Gastrocnemius medialis (tissue), 4 donors: ENCODE measurements around the gene TXLNG. TPM values are rescaled to one million over a fixed set of nuclear protein-coding genes. Genes with fewer than 3 reads are reported as not detected.
A peak's percentile ranks its signal among the peaks of the same experiment; 100 is the strongest.

Experiments used
- ATAC-seq, 2 donors: fragments of 150-250 bp; one replicate each; pipeline ENCODE4 v1.9.1; 2016
- DNase-seq, 2 donors: peaks; one replicate each; pipeline ENCODE4 v3.0.0-alpha.2; 2019
- H3K27ac ChIP-seq, 4 donors: fragments of 200-600 bp; sonication (generic); 1 replicate in 1 of 4; 2 replicates in 3 of 4; pipeline ENCODE4 v1.5.1; 2016 to 2018; ENCODE audit warnings: mild to moderate bottlenecking in 2 of 4, moderate library complexity in 1 of 4
- H3K27me3 ChIP-seq, 3 donors: fragments of 200-600 bp; sonication (generic) in 2 of 3; 1 replicate in 1 of 3; 2 replicates in 2 of 3; pipeline versions ENCODE4 v1.5.1 to v1.6.0; 2016 to 2019; ENCODE audit warnings: mild to moderate bottlenecking in 1 of 3, moderate library complexity in 1 of 3
- H3K36me3 ChIP-seq, 2 donors: fragments of 200-600 bp; sonication (generic) in 1 of 2; one replicate each; pipeline ENCODE4 v1.5.1; 2017 to 2018
- H3K4me1 ChIP-seq, 2 donors: fragments of 200-600 bp; sonication (generic) in 1 of 2; one replicate each; pipeline ENCODE4 v1.5.1; 2016 to 2017; ENCODE audit warnings: mild to moderate bottlenecking in 2 of 2
- H3K4me3 ChIP-seq, 4 donors: fragments of 200-600 bp; sonication (generic) in 3 of 4; 1 replicate in 1 of 4; 2 replicates in 3 of 4; pipeline ENCODE4 v1.5.1; 2016 to 2019; ENCODE audit warnings: mild to moderate bottlenecking in 2 of 4
- H3K9me3 ChIP-seq, 3 donors: fragments of 200-600 bp; sonication (generic) in 2 of 3; 1 replicate in 1 of 3; 2 replicates in 2 of 3; pipeline ENCODE4 v1.5.1; 2016 to 2019
- POLR2A ChIP-seq, 2 donors: fragments of 450-650 bp; IDR thresholded peaks; one replicate each; pipeline ENCODE4 v1.6.1; 2017; ENCODE audit warnings: antibody characterized with exemption in 2 of 2, mild to moderate bottlenecking in 2 of 2, moderate library complexity in 2 of 2
- in situ Hi-C, 4 donors: fragments of 200-750 bp; cut with MboI; loops; one replicate each; pipeline versions ENCODE4 v1.15.0 to v1.8.0; 2017; ENCODE audit warnings: low sequenced_read_pairs in 4 of 4
- intact Hi-C: fragments of 100-400 bp; cut with DNase I; formaldehyde crosslinking; loops from one replicate; pipeline ENCODE4 v1.15.1; 2023; ENCODE audit warnings: low total_unique reads
- total RNA-seq, 4 donors: library from RNA; depleted of rRNA; stranded (reverse); fragments of >200 nt; gene quantifications; one replicate each; pipeline versions ENCODE4 v1.1.0 to v1.2.3, GENCODE V29; 2016
- TF ChIP-seq, protein P1 (sequence below), 5 experiments: fragments of 450-650 bp in 3 of 5; fragments of 200-600 bp in 2 of 5; sonication (generic) in 2 of 5; IDR thresholded peaks in 4 of 5; conservative IDR thresholded peaks in 1 of 5; 1 replicate in 4 of 5; 2 replicates in 1 of 5; pipeline ENCODE4 v1.5.1; 2016 to 2019; ENCODE audit warnings: antibody characterized with exemption in 5 of 5, mild to moderate bottlenecking in 3 of 5, moderate library complexity in 3 of 5

TXLNG gene
- total RNA-seq, 4 donors from 2014 or later: 6.9 to 16.9 (median 9.6) TPM

DNA sequence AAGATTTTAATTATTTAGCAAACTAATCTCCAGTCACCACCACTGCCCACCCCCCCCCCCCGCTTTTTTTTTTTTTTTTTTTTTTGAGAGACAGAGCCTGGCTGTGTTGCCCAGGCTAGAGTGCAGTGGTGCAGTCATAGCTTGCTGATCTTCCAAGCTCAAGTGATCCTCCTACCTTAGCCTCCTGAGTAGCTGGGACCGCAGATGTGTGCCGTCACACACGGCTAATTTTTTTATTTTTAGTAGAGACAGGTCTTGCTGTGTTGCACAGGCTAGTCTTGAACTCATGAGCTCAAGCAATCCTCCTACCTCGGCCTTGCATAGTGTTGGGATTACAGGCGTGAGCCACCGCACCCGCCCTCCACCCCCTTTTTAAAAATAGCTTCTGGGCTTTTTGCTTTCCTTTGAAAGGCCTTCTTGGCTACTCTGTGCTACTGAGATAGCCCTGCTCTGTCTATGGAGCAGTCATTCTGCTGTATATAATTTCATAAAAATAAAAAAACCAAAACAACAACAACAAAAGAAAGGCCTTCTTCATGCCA is 18.7 kb downstream of the TXLNG start:
- H3K9me3 ChIP-seq: no peaks in the 10 kb centered on the region
- in situ Hi-C loops: no loop called here
- no peak overlapping the region for H3K27ac ChIP-seq
- H3K27me3 ChIP-seq: no peaks in the 10 kb centered on the region
- intact Hi-C loops: no loop called here
- H3K4me3 ChIP-seq: no peak overlapping the region
- no peak for DNase-seq
- no peaks in the 10 kb centered on the region for H3K36me3 ChIP-seq
- ATAC-seq: no peak
- H3K4me1 ChIP-seq: peaks cover 14 to 27% of the 10 kb centered on the region in 2 donors
- TF ChIP-seq, protein P1, sequence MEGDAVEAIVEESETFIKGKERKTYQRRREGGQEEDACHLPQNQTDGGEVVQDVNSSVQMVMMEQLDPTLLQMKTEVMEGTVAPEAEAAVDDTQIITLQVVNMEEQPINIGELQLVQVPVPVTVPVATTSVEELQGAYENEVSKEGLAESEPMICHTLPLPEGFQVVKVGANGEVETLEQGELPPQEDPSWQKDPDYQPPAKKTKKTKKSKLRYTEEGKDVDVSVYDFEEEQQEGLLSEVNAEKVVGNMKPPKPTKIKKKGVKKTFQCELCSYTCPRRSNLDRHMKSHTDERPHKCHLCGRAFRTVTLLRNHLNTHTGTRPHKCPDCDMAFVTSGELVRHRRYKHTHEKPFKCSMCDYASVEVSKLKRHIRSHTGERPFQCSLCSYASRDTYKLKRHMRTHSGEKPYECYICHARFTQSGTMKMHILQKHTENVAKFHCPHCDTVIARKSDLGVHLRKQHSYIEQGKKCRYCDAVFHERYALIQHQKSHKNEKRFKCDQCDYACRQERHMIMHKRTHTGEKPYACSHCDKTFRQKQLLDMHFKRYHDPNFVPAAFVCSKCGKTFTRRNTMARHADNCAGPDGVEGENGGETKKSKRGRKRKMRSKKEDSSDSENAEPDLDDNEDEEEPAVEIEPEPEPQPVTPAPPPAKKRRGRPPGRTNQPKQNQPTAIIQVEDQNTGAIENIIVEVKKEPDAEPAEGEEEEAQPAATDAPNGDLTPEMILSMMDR (IDR thresholded peaks at IDR 0.05 in 4 of 5, conservative IDR thresholded peaks at IDR 0.05 in 1 of 5): no peak
- TF ChIP-seq POLR2A (IDR thresholded peaks at IDR 0.05): no peak

DNA sequence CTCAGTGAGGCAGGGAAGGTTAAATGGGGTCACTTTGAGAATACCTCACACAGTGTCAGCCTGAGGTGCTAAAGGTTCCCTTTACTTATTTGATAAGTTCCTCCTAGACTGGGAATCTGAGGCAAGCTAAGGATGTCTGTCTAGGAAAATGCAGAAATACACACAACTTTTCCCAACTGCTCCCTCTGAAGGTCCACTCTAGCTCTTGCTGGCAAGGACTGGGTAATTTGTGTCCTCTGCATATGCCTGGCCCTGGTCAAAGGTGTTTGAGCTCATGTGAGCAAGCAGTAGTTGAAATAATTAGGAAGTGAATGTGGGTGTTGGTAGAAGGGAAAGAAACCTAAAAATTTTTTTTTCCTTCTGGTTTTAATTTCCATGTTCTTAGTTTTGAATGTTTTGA is 21.3 kb downstream of the TXLNG start:
- in situ Hi-C loops (no loop called here), intact Hi-C loops (no loop called here)
- Histone ChIP-seq H3K27me3 (no peaks in the 10 kb centered on the region), H3K27ac (peak overlapping the region; percentile 63 to 80 (median 72)), H3K4me1 (peaks cover 14 to 27% of the 10 kb centered on the region in 2 donors), H3K4me3 (peak overlapping the region in 2 of 4 donors; percentile 37 to 41), H3K36me3 (no peaks in the 10 kb centered on the region), H3K9me3 (no peaks in the 10 kb centered on the region)
- no peak for DNase-seq
- no peak for TF ChIP-seq POLR2A (IDR thresholded peaks at IDR 0.05)
- TF ChIP-seq, protein P1 (IDR thresholded peaks at IDR 0.05 in 4 of 5, conservative IDR thresholded peaks at IDR 0.05 in 1 of 5): no peak
- ATAC-seq: peak in 1 of 2 donors; percentile 68

DNA sequence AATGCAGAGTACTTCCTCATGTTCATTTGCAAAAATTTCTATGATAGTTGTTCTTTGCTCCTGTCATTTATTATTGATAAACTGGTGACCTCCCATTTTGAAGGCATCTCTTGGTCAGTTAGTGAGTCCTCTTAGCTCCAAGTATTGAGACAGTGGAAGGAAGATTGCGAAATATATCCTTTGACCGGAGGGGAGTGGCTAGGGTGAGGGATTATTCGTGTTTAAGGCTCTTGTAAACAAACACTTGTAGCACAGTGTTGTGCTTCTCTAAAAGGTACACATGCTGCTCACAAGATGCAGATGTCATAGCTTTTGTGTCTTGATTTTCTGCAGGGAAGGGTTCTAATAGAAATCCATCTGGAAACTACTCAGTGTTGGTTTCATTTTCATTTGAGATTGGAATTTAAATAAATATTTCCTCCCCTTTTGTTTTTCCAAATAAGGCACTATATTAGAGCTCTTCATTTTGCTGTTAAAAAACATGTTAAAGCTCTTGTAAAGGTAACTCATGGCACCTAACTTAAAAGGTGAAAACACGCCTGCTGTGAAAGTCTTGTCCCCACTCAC is 21.8 kb downstream of the TXLNG start:
- Histone ChIP-seq H3K27ac (peak overlapping the region; percentile 63 to 80 (median 72)), H3K36me3 (no peaks in the 10 kb centered on the region), H3K9me3 (no peaks in the 10 kb centered on the region), H3K4me1 (peaks cover 14 to 27% of the 10 kb centered on the region in 2 donors), H3K27me3 (no peaks in the 10 kb centered on the region), H3K4me3 (peak overlapping the region in 3 of 4 donors; percentile 24 to 41 (median 37))
- TF ChIP-seq, protein P1 (IDR thresholded peaks at IDR 0.05 in 4 of 5, conservative IDR thresholded peaks at IDR 0.05 in 1 of 5): no peak
- TF ChIP-seq POLR2A (IDR thresholded peaks at IDR 0.05): peak in 1 of 2 donors; percentile 23
- DNase-seq: peak in 1 of 2 donors; percentile 20
- peak; percentile 97 to 98 for ATAC-seq
- intact Hi-C loops: no loop called here
- in situ Hi-C loops: no loop called here

DNA sequence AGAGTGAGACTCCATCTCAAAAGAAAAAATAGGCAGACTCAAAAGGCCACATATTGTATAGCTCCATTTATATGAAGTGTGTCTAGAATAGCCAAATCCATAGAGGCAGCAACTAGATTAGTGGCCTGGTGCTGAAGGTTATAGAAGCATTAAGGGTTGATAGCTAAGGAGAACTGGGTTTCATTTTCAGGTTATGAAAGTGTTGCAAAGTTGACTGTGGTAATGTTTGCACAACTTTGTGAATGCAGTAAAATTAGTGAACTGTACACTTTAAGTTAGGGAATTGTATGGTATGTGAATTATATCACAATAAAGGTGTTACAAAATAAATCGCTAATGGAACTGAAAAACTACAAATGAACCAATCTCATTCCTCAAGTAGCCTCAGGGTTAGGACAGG is 28.3 kb downstream of the TXLNG start:
- intact Hi-C loops: no loop called here
- no peak for DNase-seq
- H3K4me1 ChIP-seq: no peaks in the 10 kb centered on the region
- no peaks in the 10 kb centered on the region for H3K9me3 ChIP-seq
- no peak overlapping the region for H3K27ac ChIP-seq
- H3K36me3 ChIP-seq: no peaks in the 10 kb centered on the region
- no peak overlapping the region for H3K4me3 ChIP-seq
- no peak for ATAC-seq
- no peaks in the 10 kb centered on the region for H3K27me3 ChIP-seq
- in situ Hi-C loops: no loop called here
- TF ChIP-seq, protein P1 (IDR thresholded peaks at IDR 0.05 in 4 of 5, conservative IDR thresholded peaks at IDR 0.05 in 1 of 5): no peak
- TF ChIP-seq POLR2A (IDR thresholded peaks at IDR 0.05): no peak
